Stimulated activated naive CD8-positive, alpha-beta T cell treated with anti-CD3 and anti-CD28 coated beads, Interleukin-15, Interleukin-2, amounts not matched to agents 100 ng/mL and 50 ng/mL, for 24 hours (primary cell): ENCODE measurements around the gene CELF2.

Experiments used
- H3K27ac Mint-ChIP-seq: one replicate; pipeline ENCODE4 v1.8.0; 2021; ENCODE audit warnings: mild to moderate bottlenecking, mixed read lengths
- H3K27me3 Mint-ChIP-seq: one replicate; pipeline ENCODE4 v1.8.0; 2021; ENCODE audit warnings: mixed read lengths
- H3K36me3 Mint-ChIP-seq: one replicate; pipeline ENCODE4 v1.8.0; 2021; ENCODE audit warnings: low read depth, mixed read lengths
- H3K4me1 Mint-ChIP-seq: one replicate; pipeline ENCODE4 v1.8.0; 2021; ENCODE audit warnings: low read depth, mixed read lengths
- H3K4me3 Mint-ChIP-seq: one replicate; pipeline ENCODE4 v1.8.0; 2021; ENCODE audit warnings: mild to moderate bottlenecking, mixed read lengths
- H3K9me3 Mint-ChIP-seq: one replicate; pipeline ENCODE4 v1.8.0; 2021; ENCODE audit warnings: mixed read lengths

CELF2 gene

GRCh38 chr10:11011984-11012383, 5.7 kb upstream of the CELF2 start:
- no peaks in the 10 kb centered on the region for H3K36me3 Mint-ChIP-seq
- no peak overlapping the region for H3K27ac Mint-ChIP-seq
- no peaks in the 10 kb centered on the region for H3K9me3 Mint-ChIP-seq
- peaks cover 8% of the 10 kb centered on the region for H3K4me1 Mint-ChIP-seq
- no peak overlapping the region for H3K4me3 Mint-ChIP-seq
- H3K27me3 Mint-ChIP-seq = peaks cover 85% of the 10 kb centered on the region

- H3K27ac Mint-ChIP-seq = no peak overlapping the region
- peaks cover 11% of the 10 kb centered on the region for H3K4me1 Mint-ChIP-seq
- no peaks in the 10 kb centered on the region for H3K36me3 Mint-ChIP-seq
- H3K9me3 Mint-ChIP-seq = no peaks in the 10 kb centered on the region
- H3K4me3 Mint-ChIP-seq = no peak overlapping the region
- peaks cover 86% of the 10 kb centered on the region for H3K27me3 Mint-ChIP-seq
Observed at GRCh38 chr10:11012421-11013295, 5.0 kb upstream of the CELF2 start.

- no peaks in the 10 kb centered on the region for H3K9me3 Mint-ChIP-seq
- H3K4me3 Mint-ChIP-seq = no peak overlapping the region
- H3K27ac Mint-ChIP-seq = no peak overlapping the region
- H3K27me3 Mint-ChIP-seq = peaks cover 78% of the 10 kb centered on the region
- H3K36me3 Mint-ChIP-seq = no peaks in the 10 kb centered on the region
- H3K4me1 Mint-ChIP-seq = peaks cover 15% of the 10 kb centered on the region
Observed at GRCh38 chr10:11013836-11014235, 3.8 kb upstream of the CELF2 start.

- H3K4me1 Mint-ChIP-seq = peaks cover 13% of the 10 kb centered on the region
- no peak overlapping the region for H3K4me3 Mint-ChIP-seq
- H3K27ac Mint-ChIP-seq = no peak overlapping the region
- H3K9me3 Mint-ChIP-seq = no peaks in the 10 kb centered on the region
- H3K27me3 Mint-ChIP-seq = peaks cover 79% of the 10 kb centered on the region
- H3K36me3 Mint-ChIP-seq = no peaks in the 10 kb centered on the region
Observed at GRCh38 chr10:11014671-11015445, 2.8 kb upstream of the CELF2 start.

- Mint-ChIP-seq H3K36me3 (no peaks in the 10 kb centered on the region), H3K4me1 (peaks cover 12% of the 10 kb centered on the region), H3K27me3 (peaks cover 79% of the 10 kb centered on the region), H3K27ac (no peak overlapping the region), H3K9me3 (no peaks in the 10 kb centered on the region), H3K4me3 (no peak overlapping the region)
Observed at GRCh38 chr10:11015446-11015934, 2.2 kb upstream of the CELF2 start.

DNA sequence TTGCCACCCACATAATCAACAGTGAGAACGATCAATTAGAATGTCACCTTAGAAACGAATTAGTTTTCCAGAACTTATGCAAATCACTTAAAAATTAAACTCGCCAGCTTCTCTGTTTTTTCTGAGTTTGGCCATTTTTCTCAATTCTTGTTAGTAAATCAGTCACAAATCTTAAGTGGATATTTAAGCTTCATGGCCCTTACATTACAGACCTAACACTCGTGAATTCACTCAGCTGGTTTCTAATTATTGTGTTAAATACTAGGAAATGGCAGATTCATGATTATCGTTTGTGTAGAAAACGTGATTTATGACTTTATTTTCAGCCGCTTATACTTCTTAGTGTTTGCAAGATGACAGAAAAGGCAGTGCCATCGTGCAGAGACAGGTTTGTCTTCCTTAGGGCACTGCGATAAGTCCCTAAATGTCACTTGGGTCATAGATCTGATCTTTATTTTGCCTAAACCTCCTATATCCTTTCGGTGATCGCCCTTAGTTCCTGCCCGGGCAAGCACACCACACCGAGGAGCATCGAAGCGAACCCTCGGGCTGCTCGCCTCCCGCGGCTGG, 587 bp upstream of the CELF2 start:
- no peaks in the 10 kb centered on the region for H3K9me3 Mint-ChIP-seq
- H3K27me3 Mint-ChIP-seq = peaks cover 81% of the 10 kb centered on the region
- H3K4me3 Mint-ChIP-seq = peak overlapping the region; percentile 66
- H3K36me3 Mint-ChIP-seq = no peaks in the 10 kb centered on the region
- H3K27ac Mint-ChIP-seq = no peak overlapping the region
- H3K4me1 Mint-ChIP-seq = peaks cover 12% of the 10 kb centered on the region

- H3K4me3 Mint-ChIP-seq = peak overlapping the region; percentile 77
- peaks cover 12% of the 10 kb centered on the region for H3K4me1 Mint-ChIP-seq
- peaks cover 82% of the 10 kb centered on the region for H3K27me3 Mint-ChIP-seq
- H3K27ac Mint-ChIP-seq = no peak overlapping the region
- no peaks in the 10 kb centered on the region for H3K36me3 Mint-ChIP-seq
- H3K9me3 Mint-ChIP-seq = no peaks in the 10 kb centered on the region
Observed at GRCh38 chr10:11018432-11018841, 765 bp downstream of the CELF2 start.

DNA sequence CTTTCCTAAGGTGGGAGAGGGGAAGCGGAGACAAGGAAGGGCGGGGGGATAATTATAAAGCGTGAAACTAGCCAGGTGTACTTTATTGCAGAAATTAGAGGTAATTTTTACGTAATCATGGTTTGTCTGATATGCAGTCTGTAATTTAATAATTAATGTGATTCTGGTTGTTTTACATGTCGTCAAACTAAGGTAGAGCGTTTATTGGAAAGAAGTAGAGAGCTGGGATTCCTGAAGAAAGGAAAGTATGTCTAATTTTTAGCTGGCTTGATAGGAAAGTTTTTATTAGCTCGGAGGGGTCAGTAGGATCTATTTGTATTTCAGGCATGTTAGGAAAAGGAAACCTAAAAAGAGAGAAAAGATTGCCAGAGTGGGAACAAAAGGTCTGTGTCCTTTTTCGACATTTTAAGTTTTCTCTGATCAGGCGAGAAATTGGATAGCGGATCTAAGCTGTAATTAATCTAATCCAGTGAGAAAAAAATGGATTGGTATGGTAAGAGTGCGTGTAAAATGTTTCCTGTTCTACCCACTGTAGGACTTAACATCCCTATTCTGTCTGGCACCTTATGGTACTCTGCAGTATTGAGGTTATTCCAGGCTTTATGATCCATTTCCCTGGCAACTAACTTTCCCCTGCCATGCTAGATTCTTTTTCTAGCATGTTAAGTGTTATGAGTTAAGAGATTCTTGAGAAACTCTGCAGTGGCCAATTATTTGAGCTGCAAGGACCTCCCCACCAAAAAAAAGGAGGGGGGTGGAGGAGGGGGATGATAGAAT, 1.4 kb downstream of the CELF2 start:
- H3K27me3 Mint-ChIP-seq = peaks cover 81% of the 10 kb centered on the region
- H3K9me3 Mint-ChIP-seq = no peaks in the 10 kb centered on the region
- H3K4me3 Mint-ChIP-seq = peak overlapping the region; percentile 77
- no peak overlapping the region for H3K27ac Mint-ChIP-seq
- H3K36me3 Mint-ChIP-seq = no peaks in the 10 kb centered on the region
- peaks cover 12% of the 10 kb centered on the region for H3K4me1 Mint-ChIP-seq

- Mint-ChIP-seq H3K27me3 (peaks cover 72% of the 10 kb centered on the region), H3K9me3 (no peaks in the 10 kb centered on the region), H3K4me3 (peak overlapping the region; percentile 1)
Observed at GRCh38 chr10:11019724-11020547, 2.3 kb downstream of the CELF2 start.

GRCh38 chr10:11020548-11020942, 2.9 kb downstream of the CELF2 start:
- Mint-ChIP-seq H3K4me1 (peaks cover 12% of the 10 kb centered on the region), H3K36me3 (no peaks in the 10 kb centered on the region), H3K27ac (no peak overlapping the region), H3K9me3 (no peaks in the 10 kb centered on the region), H3K4me3 (no peak overlapping the region), H3K27me3 (peaks cover 70% of the 10 kb centered on the region)

More at GRCh38 chr10:11019724-11020547, 2.3 kb downstream of the CELF2 start:
- Mint-ChIP-seq H3K4me1 (peaks cover 12% of the 10 kb centered on the region), H3K36me3 (no peaks in the 10 kb centered on the region), H3K27ac (no peak overlapping the region)

GRCh38 chr10:11022213-11022612, 4.5 kb downstream of the CELF2 start:
- Mint-ChIP-seq H3K4me3 (no peak overlapping the region), H3K9me3 (no peaks in the 10 kb centered on the region), H3K36me3 (no peaks in the 10 kb centered on the region), H3K27me3 (peaks cover 57% of the 10 kb centered on the region), H3K27ac (no peak overlapping the region), H3K4me1 (peaks cover 9% of the 10 kb centered on the region)

GRCh38 chr10:11023009-11023953, 5.6 kb downstream of the CELF2 start:
- Mint-ChIP-seq H3K36me3 (no peaks in the 10 kb centered on the region), H3K27ac (no peak overlapping the region), H3K27me3 (peaks cover 54% of the 10 kb centered on the region), H3K9me3 (no peaks in the 10 kb centered on the region), H3K4me3 (no peak overlapping the region), H3K4me1 (peaks cover 8% of the 10 kb centered on the region)

DNA sequence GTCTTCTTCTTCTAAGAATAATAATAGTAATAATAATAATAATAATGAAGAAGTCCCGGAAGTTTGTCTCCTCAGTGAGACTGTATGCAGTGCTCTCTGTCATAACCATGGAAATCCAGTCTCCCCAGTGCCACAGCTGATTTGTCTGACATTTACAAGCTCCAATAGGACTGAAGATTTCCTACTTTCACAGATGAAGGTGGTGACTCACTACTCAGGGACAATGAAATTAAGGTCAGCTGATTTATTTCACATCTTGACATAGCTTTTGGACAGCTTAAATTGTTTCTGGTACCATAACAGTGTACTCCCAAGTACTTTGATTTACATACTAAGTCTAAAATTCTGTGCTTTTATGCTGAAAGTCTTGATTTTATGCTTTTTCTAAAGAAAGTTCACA, 6.9 kb downstream of the CELF2 start:
- Mint-ChIP-seq H3K27ac (no peak overlapping the region), H3K4me3 (no peak overlapping the region), H3K9me3 (no peaks in the 10 kb centered on the region), H3K4me1 (no peaks in the 10 kb centered on the region), H3K27me3 (peaks cover 49% of the 10 kb centered on the region), H3K36me3 (no peaks in the 10 kb centered on the region)
